Activated CD4-positive, alpha-beta T cell treated with anti-CD3 and anti-CD28 coated beads, Interleukin-2, amount 50 U/mL, for 4 hours (primary cell): ENCODE measurements around the gene ADAM23.

ENCODE experiments used
- DNase-seq, 2 experiments: peaks; one replicate each; pipeline ENCODE4 v3.0.0-alpha.2; 2020

The ADAM23 gene

DNA sequence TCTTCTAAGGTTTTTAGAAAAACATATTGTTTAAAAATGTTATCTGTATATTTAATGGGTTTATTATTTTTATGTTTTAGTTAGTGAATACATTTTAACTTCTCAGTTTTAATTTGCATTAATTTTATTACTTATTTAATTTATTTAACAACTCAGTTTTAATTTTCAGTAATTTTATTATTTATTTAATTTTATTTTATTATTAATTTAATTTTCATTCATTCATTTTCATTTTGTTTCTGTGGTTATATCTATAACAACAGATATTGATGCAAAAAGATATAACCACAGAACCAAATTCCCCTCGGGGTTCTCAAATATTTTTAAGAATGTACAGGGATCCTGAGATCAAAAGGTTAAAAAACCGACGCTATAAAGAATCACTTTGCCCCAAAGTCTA, 221.9 kb downstream of the ADAM23 start:
- DNase-seq = no peak
